Transverse colon (tissue), 4 donors: ENCODE measurements around the gene GATM.

Source experiments
- POLR2A ChIP-seq: fragments of 450-650 bp; IDR thresholded peaks from one replicate; pipeline ENCODE4 v1.6.1; 2016; ENCODE audit warnings: antibody characterized with exemption, mild to moderate bottlenecking, moderate library complexity
- POLR2AphosphoS5 ChIP-seq, 3 donors: sonication (generic); formaldehyde crosslinking; IDR thresholded peaks; one replicate each; pipeline ENCODE4 v1.6.1; 2016; ENCODE audit warnings: antibody characterized with exemption in 3 of 3
- TF ChIP-seq, protein P1 (sequence below), 5 experiments: fragments of 200-600 bp in 3 of 5; fragments of 450-650 bp in 2 of 5; sonication (generic) in 3 of 5; IDR thresholded peaks; 1 replicate in 2 of 5; 2 replicates in 3 of 5; pipeline ENCODE4 v1.5.1; 2016 to 2017; ENCODE audit warnings: antibody characterized with exemption in 5 of 5, inconsistent platforms in 3 of 5, mild to moderate bottlenecking in 2 of 5, moderate library complexity in 1 of 5

DNA sequence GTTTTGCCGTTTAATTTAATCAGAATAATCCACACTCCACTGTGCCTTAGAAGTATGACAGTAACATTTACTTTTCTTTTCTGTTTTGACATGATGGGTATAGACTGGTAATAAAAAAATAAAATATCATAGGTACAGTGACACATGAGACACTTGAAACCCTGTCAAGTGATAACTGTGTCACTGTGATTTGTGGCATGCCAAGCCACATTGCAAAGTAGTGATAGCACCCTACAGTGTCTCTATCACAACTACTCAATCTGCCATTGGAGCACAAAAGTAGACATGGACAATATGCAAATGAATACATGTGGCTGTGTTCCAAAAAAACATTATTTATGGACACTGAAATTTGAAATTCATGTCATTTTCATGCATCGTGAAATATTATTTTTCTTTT, 22.5 kb downstream of the GATM start:
- TF ChIP-seq, protein P1, sequence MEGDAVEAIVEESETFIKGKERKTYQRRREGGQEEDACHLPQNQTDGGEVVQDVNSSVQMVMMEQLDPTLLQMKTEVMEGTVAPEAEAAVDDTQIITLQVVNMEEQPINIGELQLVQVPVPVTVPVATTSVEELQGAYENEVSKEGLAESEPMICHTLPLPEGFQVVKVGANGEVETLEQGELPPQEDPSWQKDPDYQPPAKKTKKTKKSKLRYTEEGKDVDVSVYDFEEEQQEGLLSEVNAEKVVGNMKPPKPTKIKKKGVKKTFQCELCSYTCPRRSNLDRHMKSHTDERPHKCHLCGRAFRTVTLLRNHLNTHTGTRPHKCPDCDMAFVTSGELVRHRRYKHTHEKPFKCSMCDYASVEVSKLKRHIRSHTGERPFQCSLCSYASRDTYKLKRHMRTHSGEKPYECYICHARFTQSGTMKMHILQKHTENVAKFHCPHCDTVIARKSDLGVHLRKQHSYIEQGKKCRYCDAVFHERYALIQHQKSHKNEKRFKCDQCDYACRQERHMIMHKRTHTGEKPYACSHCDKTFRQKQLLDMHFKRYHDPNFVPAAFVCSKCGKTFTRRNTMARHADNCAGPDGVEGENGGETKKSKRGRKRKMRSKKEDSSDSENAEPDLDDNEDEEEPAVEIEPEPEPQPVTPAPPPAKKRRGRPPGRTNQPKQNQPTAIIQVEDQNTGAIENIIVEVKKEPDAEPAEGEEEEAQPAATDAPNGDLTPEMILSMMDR (IDR thresholded peaks at IDR 0.05): no peak
- TF ChIP-seq POLR2A (no peak), POLR2AphosphoS5 (IDR thresholded peaks at IDR 0.05) (no peak)
